CD4-positive, alpha-beta memory T cell (primary cell): ENCODE results near the gene UFSP1. TPM values are rescaled to one million over a fixed set of nuclear protein-coding genes. Genes with fewer than 3 reads are reported as not detected.
A peak's percentile ranks its signal among the peaks of the same experiment; 100 is the strongest.

ENCODE experiments used
- CTCF ChIA-PET: fragments of 350-600 bp; sonication (Branson Sonifier 250); formaldehyde crosslinking; loops from one replicate; lab custom pipeline; 2021; ENCODE audit warnings: inconsistent platforms; ENCODE audit not compliant: partially characterized antibody; lab: Charles Lee
- POLR2A ChIA-PET: fragments of 350-600 bp; sonication (Branson Sonifier 250); formaldehyde crosslinking; loops from one replicate; lab custom pipeline; 2021; ENCODE audit not compliant: partially characterized antibody; lab: Charles Lee
- DNase-seq, 5 donors: peaks; one replicate each; pipeline versions ENCODE4 v3.0.0 to v3.0.0-alpha.2; 2020 to 2022; ENCODE audit warnings: mixed read lengths in 1 of 5
- H3K27ac ChIP-seq: one replicate; pipeline ENCODE4 v1.7.0; 2013; ENCODE audit warnings: low read depth, low read length
- H3K27me3 ChIP-seq: 2 replicates; pipeline ENCODE4 v1.7.0; 2013; ENCODE audit warnings: mild to moderate bottlenecking, low read length, moderate library complexity; ENCODE audit not compliant: insufficient read depth
- H3K36me3 ChIP-seq: 2 replicates; pipeline ENCODE4 v1.7.0; 2013; ENCODE audit warnings: mild to moderate bottlenecking, low read length, moderate library complexity; ENCODE audit not compliant: insufficient read depth
- H3K4me1 ChIP-seq: 2 replicates; pipeline ENCODE4 v1.7.0; 2013; ENCODE audit warnings: mild to moderate bottlenecking, low read length, moderate library complexity; ENCODE audit not compliant: insufficient read depth
- H3K4me3 ChIP-seq, 2 donors: one replicate each; pipeline ENCODE4 v1.7.0; 2013; ENCODE audit warnings: low read length in 2 of 2, mild to moderate bottlenecking in 1 of 2
- H3K9me3 ChIP-seq, 2 donors: one replicate each; pipeline ENCODE4 v1.7.0; 2013; ENCODE audit warnings: low read length in 2 of 2, control low read depth in 1 of 2; ENCODE audit not compliant: control insufficient read depth in 1 of 2
- H3K27ac Mint-ChIP-seq, 7 donors: one replicate each; pipeline ENCODE4 v1.8.0; 2020 to 2021; ENCODE audit warnings: mixed read lengths in 7 of 7, mild to moderate bottlenecking in 6 of 7, inconsistent platforms in 3 of 7, moderate library complexity in 3 of 7
- H3K27me3 Mint-ChIP-seq, 2 donors: one replicate each; pipeline ENCODE4 v1.8.0; 2020 to 2021; ENCODE audit warnings: mixed read lengths in 2 of 2
- H3K36me3 Mint-ChIP-seq, 2 donors: one replicate each; pipeline ENCODE4 v1.8.0; 2020 to 2021; ENCODE audit warnings: mixed read lengths in 2 of 2, inconsistent platforms in 1 of 2, mild to moderate bottlenecking in 1 of 2
- H3K4me1 Mint-ChIP-seq, 4 donors: one replicate each; pipeline ENCODE4 v1.8.0; 2020 to 2021; ENCODE audit warnings: mixed read lengths in 4 of 4, mild to moderate bottlenecking in 1 of 4
- H3K4me3 Mint-ChIP-seq, 8 donors: one replicate each; pipeline ENCODE4 v1.8.0; 2020 to 2021; ENCODE audit warnings: mixed read lengths in 8 of 8, mild to moderate bottlenecking in 7 of 8, moderate library complexity in 6 of 8, inconsistent platforms in 3 of 8
- H3K9me3 Mint-ChIP-seq, 8 donors: one replicate each; pipeline ENCODE4 v1.8.0; 2020 to 2021; ENCODE audit warnings: mixed read lengths in 8 of 8, mild to moderate bottlenecking in 5 of 8, inconsistent platforms in 3 of 8, moderate library complexity in 1 of 8
- intact Hi-C: fragments of 100-400 bp; cut with micrococcal nuclease; formaldehyde crosslinking; loops from one replicate; pipeline ENCODE4 v1.15.1; 2023
- polyA plus RNA-seq, 2 donors: library from polyadenylated mRNA; unstranded; fragments of 300-500 nt; fragmentation: Illumina TruSeq; gene quantifications; one replicate each; pipeline ENCODE4 v1.2.3, GENCODE V29; 2021
- total RNA-seq, 2 experiments: library from RNA; stranded (reverse); gene quantifications; one replicate each; pipeline ENCODE4 v1.2.3, GENCODE V29; 2021

UFSP1 gene
- total and polyA plus RNA-seq, 4 experiments from 2014 or later = 0.34 to 11.0 (median 6.4) TPM

GRCh38 chr7:100882201-100882600, 7.3 kb downstream of the UFSP1 start:
- DNase-seq = no peak
- POLR2A ChIA-PET = no interaction called here
- CTCF ChIA-PET = no interaction called here
- no peak overlapping the region for H3K4me3 Mint-ChIP-seq
- Histone ChIP-seq H3K4me3 (no peak overlapping the region), H3K9me3 (no peaks in the 10 kb centered on the region), H3K27ac (no peak overlapping the region), H3K4me1 (peaks cover 41% of the 10 kb centered on the region), H3K36me3 (peaks cover 69% of the 10 kb centered on the region), H3K27me3 (no peaks in the 10 kb centered on the region)
- peaks cover 0 to 10% (median 0%) of the 10 kb centered on the region in 8 donors for H3K9me3 Mint-ChIP-seq
- H3K27ac Mint-ChIP-seq = no peak overlapping the region
- intact Hi-C loops = no loop called here
- H3K27me3 Mint-ChIP-seq = no peaks in the 10 kb centered on the region
- peaks cover 62 to 80% of the 10 kb centered on the region in 2 donors for H3K36me3 Mint-ChIP-seq
- H3K4me1 Mint-ChIP-seq = peaks cover 30 to 62% (median 50%) of the 10 kb centered on the region in 4 donors

GRCh38 chr7:100881136-100881535, 8.4 kb downstream of the UFSP1 start:
- intact Hi-C loops = no loop called here
- Histone ChIP-seq H3K4me3 (no peak overlapping the region), H3K27ac (no peak overlapping the region), H3K4me1 (peaks cover 42% of the 10 kb centered on the region), H3K27me3 (no peaks in the 10 kb centered on the region), H3K36me3 (peaks cover 58% of the 10 kb centered on the region), H3K9me3 (no peaks in the 10 kb centered on the region)
- H3K27ac Mint-ChIP-seq = peak overlapping the region in 1 of 7 donors; percentile 17
- ChIA-PET POLR2A (no interaction called here), CTCF (no interaction called here)
- no peak for DNase-seq
- H3K9me3 Mint-ChIP-seq = peaks cover 0 to 5% (median 0%) of the 10 kb centered on the region in 8 donors
- H3K4me1 Mint-ChIP-seq = peaks cover 33 to 62% (median 48%) of the 10 kb centered on the region in 4 donors
- H3K36me3 Mint-ChIP-seq = peaks cover 58 to 76% of the 10 kb centered on the region in 2 donors
- H3K27me3 Mint-ChIP-seq = no peaks in the 10 kb centered on the region
- H3K4me3 Mint-ChIP-seq = peak overlapping the region in 1 of 8 donors; percentile 12

GRCh38 chr7:100880645-100881044, 8.9 kb downstream of the UFSP1 start:
- POLR2A ChIA-PET = no interaction called here
- peaks cover 44% of the 10 kb centered on the region for H3K4me1 ChIP-seq
- peaks cover 54 to 74% of the 10 kb centered on the region in 2 donors for H3K36me3 Mint-ChIP-seq

GRCh38 chr7:100879685-100880261, 9.7 kb downstream of the UFSP1 start:
- CTCF ChIA-PET = no interaction called here
- peaks cover 33 to 68% (median 49%) of the 10 kb centered on the region in 4 donors for H3K4me1 Mint-ChIP-seq
- Histone ChIP-seq H3K36me3 (peaks cover 45% of the 10 kb centered on the region), H3K27me3 (no peaks in the 10 kb centered on the region), H3K4me3 (no peak overlapping the region), H3K9me3 (no peaks in the 10 kb centered on the region), H3K4me1 (peaks cover 47% of the 10 kb centered on the region), H3K27ac (no peak overlapping the region)
- intact Hi-C loops = no loop called here
- peak overlapping the region in 6 of 7 donors; percentile 13 to 89 (median 46) for H3K27ac Mint-ChIP-seq
- peak overlapping the region in 2 of 8 donors; percentile 13 to 67 for H3K4me3 Mint-ChIP-seq
- H3K36me3 Mint-ChIP-seq = peaks cover 48 to 73% of the 10 kb centered on the region in 2 donors
- DNase-seq = no peak
- H3K27me3 Mint-ChIP-seq = no peaks in the 10 kb centered on the region
- H3K9me3 Mint-ChIP-seq = peaks cover 0 to 5% (median 0%) of the 10 kb centered on the region in 8 donors
- POLR2A ChIA-PET = no interaction called here

More at GRCh38 chr7:100880645-100881044, 8.9 kb downstream of the UFSP1 start:
- peaks cover 32 to 63% (median 48%) of the 10 kb centered on the region in 4 donors for H3K4me1 Mint-ChIP-seq
- Histone ChIP-seq H3K9me3 (no peaks in the 10 kb centered on the region), H3K4me3 (no peak overlapping the region), H3K36me3 (peaks cover 54% of the 10 kb centered on the region), H3K27me3 (no peaks in the 10 kb centered on the region), H3K27ac (no peak overlapping the region)
- CTCF ChIA-PET = no interaction called here
- DNase-seq = no peak
- H3K27me3 Mint-ChIP-seq = no peaks in the 10 kb centered on the region
- intact Hi-C loops = no loop called here
- peaks cover 0 to 5% (median 0%) of the 10 kb centered on the region in 8 donors for H3K9me3 Mint-ChIP-seq
- H3K4me3 Mint-ChIP-seq = peak overlapping the region in 1 of 8 donors; percentile 3
- H3K27ac Mint-ChIP-seq = peak overlapping the region in 2 of 7 donors; percentile 49 to 68

- peaks cover 0 to 4% (median 0%) of the 10 kb centered on the region in 8 donors for H3K9me3 Mint-ChIP-seq
These were observed 10.8 kb downstream of the UFSP1 start for GRCh38 chr7:100878685-100879084.

GRCh38 chr7:100878013-100878412, 11.5 kb downstream of the UFSP1 start:
- Histone ChIP-seq H3K4me3 (no peak overlapping the region), H3K27me3 (no peaks in the 10 kb centered on the region), H3K4me1 (peaks cover 51% of the 10 kb centered on the region), H3K36me3 (peaks cover 27% of the 10 kb centered on the region), H3K9me3 (no peaks in the 10 kb centered on the region), H3K27ac (no peak overlapping the region)
- peaks cover 33 to 70% (median 53%) of the 10 kb centered on the region in 4 donors for H3K4me1 Mint-ChIP-seq
- CTCF ChIA-PET = interaction anchor here (1.1 kb wide), 1 partner anchor 11 kb away, joined by 5 read pairs; the partner anchor contains the start of gene UFSP1
- peaks cover 38 to 58% of the 10 kb centered on the region in 2 donors for H3K36me3 Mint-ChIP-seq
- H3K9me3 Mint-ChIP-seq = peaks cover 0 to 4% (median 0%) of the 10 kb centered on the region in 8 donors
- POLR2A ChIA-PET = interaction anchor here (6.2 kb wide), 1 partner anchor 9 kb away, joined by 243 read pairs; the partner anchor contains the start of gene UFSP1
- peak overlapping the region in 6 of 7 donors; percentile 9 to 75 (median 42) for H3K27ac Mint-ChIP-seq
- intact Hi-C loops = no loop called here
- DNase-seq = no peak
- no peaks in the 10 kb centered on the region for H3K27me3 Mint-ChIP-seq
- H3K4me3 Mint-ChIP-seq = peak overlapping the region in 5 of 8 donors; percentile 0 to 31 (median 17)

More at GRCh38 chr7:100878685-100879084, 10.8 kb downstream of the UFSP1 start:
- POLR2A ChIA-PET = interaction anchor here (6.2 kb wide), 1 partner anchor 8 kb away, joined by 243 read pairs; the partner anchor contains the start of gene UFSP1
- Mint-ChIP-seq H3K4me3 (peak overlapping the region in 4 of 8 donors; percentile 14 to 60 (median 46)), H3K4me1 (peaks cover 36 to 72% (median 53%) of the 10 kb centered on the region in 4 donors), H3K27me3 (no peaks in the 10 kb centered on the region), H3K36me3 (peaks cover 39 to 65% of the 10 kb centered on the region in 2 donors), H3K27ac (peak overlapping the region in 5 of 7 donors; percentile 42 to 82 (median 78))
- no peaks in the 10 kb centered on the region for H3K9me3 ChIP-seq
- CTCF ChIA-PET = no interaction called here
- no peak overlapping the region for H3K27ac ChIP-seq
- no peak for DNase-seq
- intact Hi-C loops = no loop called here
- H3K4me1 ChIP-seq = peaks cover 51% of the 10 kb centered on the region
- peaks cover 34% of the 10 kb centered on the region for H3K36me3 ChIP-seq
- H3K27me3 ChIP-seq = no peaks in the 10 kb centered on the region
- H3K4me3 ChIP-seq = no peak overlapping the region

- POLR2A ChIA-PET = interaction anchor here (0.6 to 6.2 kb wide), 23 partner anchors 8 to 956 kb away, joined by 3 to 243 read pairs (median 6); partner anchors contain the start of genes ACHE, AGFG2, FBXO24 and FIS1
- Mint-ChIP-seq H3K36me3 (peaks cover 26 to 47% of the 10 kb centered on the region in 2 donors), H3K27me3 (no peaks in the 10 kb centered on the region), H3K4me3 (peak overlapping the region; percentile 98 to 99 (median 99)), H3K4me1 (peaks cover 29 to 64% (median 51%) of the 10 kb centered on the region in 4 donors), H3K27ac (peak overlapping the region; percentile 96 to 99 (median 98)), H3K9me3 (peaks cover 0 to 2% (median 0%) of the 10 kb centered on the region in 8 donors)
- H3K9me3 ChIP-seq = no peaks in the 10 kb centered on the region
- CTCF ChIA-PET = interaction anchor here (0.5 to 5.1 kb wide), 7 partner anchors 10 to 442 kb away, joined by 3 to 30 read pairs (median 4); partner anchors contain the start of genes PLOD3, SLC12A9 and UFSP1
- peaks cover 4% of the 10 kb centered on the region for H3K36me3 ChIP-seq
- H3K27ac ChIP-seq = peak overlapping the region; percentile 91
- intact Hi-C loops = loop anchor here (1.0 kb wide), 1 partner anchor 12 kb away; no protein-coding TSS in a partner anchor
- DNase-seq = peak in 4 of 5 donors; percentile 24 to 64 (median 38)
- H3K4me3 ChIP-seq = peak overlapping the region; percentile 92 to 99
- peaks cover 49% of the 10 kb centered on the region for H3K4me1 ChIP-seq
- no peaks in the 10 kb centered on the region for H3K27me3 ChIP-seq
These were observed 14.2 kb downstream of the UFSP1 start for GRCh38 chr7:100875356-100875751.
